ENCODE measurements around the gene KIF27.
"Not testable (repeated sequence)": the region's sequence is repeated elsewhere in the genome, so short reads cannot be mapped to it uniquely, and the experiment has no call there.

Gene KIF27

DNA sequence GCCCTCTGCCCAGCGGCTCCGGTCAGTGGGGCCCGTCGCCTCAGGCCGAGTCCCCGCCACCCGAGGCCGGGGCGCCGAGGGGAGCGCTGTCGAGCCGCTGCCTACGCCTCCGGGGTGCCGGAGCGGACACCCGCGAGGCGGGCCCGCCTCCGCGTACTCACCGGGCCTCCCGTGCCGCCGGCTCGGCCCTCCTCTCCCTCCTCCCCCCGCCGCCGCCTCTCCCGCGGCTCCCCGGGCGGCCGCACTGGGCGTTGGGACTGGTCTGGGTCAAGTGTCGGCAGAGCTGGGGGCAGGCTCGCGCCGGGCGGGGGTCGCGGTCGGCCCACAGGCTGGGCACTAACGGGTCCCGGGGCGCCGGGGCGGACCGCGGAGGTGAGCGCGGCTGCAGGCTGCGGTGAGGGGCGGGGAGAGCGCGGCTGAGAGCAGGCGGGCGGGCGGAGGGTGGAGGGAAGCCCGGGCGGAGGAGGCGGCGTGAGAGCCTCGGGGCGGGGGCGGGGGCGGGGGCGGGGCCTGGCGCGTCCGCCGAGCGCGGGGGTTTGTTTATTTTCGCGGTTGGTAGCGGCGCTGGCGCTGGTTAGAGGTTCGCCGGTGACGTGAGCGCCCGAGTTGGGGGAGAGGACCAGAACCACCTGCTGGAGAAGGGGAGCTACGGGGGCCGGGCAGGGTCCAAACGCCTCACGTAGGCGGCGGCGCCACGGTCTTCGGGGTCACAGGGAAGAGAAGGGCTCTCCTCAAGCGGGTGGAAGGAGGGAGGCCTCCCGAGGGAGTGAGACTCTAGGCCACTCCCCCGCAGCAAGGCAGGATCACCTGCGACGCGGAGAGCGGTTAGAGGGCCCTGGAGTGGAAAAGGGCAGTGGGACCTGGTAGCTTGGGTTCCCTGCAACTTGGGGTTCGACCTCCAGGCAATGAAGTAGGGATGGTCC is 103.6 kb downstream of the KIF27 start, which contains the start of gene GKAP1:
Gene GKAP1 (minus strand): TSS at position 414 of the 923 bp plus-strand sequence. CDS start 11,252 bp downstream, outside the sequence.
- not testable (repeated sequence) for H3K9me3 ChIP-seq (ENCODE audit: control insufficient read depth in 2 of 2, low read length in 2 of 2); H3K27me3 ChIP-seq (ENCODE audit: control insufficient read depth in 2 of 2, insufficient read depth in 2 of 2, low read length in 2 of 2); H3K36me3 ChIP-seq (ENCODE audit: control insufficient read depth in 2 of 2, insufficient read depth in 2 of 2, low read length in 2 of 2); H3K4me1 ChIP-seq (ENCODE audit: control insufficient read depth in 2 of 2, insufficient read depth in 2 of 2, low read length in 2 of 2)
- peak within 1 kb of the TSS; percentile 70 to 73 for H3K4me3 ChIP-seq (ENCODE audit: low read length in 2 of 2)
- peak within 1 kb of the TSS; percentile 67 to 72 for H3K27ac ChIP-seq (ENCODE audit: low read depth in 2 of 2, low read length in 2 of 2)
- peak within 1 kb of the TSS; percentile 38 to 78 for H3K9ac ChIP-seq (ENCODE audit: low read depth in 1 of 2, low read length in 2 of 2)

DNA sequence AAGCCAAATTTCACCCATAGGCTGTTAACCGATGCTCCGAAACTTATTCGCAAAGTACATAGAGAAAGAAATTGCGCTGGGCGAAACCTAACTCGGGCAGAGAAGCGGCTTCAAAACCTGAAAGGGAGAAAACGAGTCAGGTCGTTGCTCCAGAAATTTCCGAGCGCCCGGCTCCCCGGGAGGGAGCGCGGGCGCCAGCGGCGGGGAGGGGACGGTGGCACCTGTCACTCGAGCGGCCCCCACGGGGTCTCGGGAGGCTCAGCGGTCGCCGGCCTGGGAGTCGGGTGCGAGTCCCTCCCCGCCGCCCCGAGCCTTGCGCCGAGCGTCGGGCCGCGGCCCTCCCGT is 104.2 kb downstream of the KIF27 start:
- H3K9ac ChIP-seq (ENCODE audit: low read depth in 1 of 2, low read length in 2 of 2), result peak overlapping the region in 1 of 2 donors; percentile 78
- H3K4me1 ChIP-seq (ENCODE audit: control insufficient read depth in 2 of 2, insufficient read depth in 2 of 2, low read length in 2 of 2), result not testable (repeated sequence)

DNA sequence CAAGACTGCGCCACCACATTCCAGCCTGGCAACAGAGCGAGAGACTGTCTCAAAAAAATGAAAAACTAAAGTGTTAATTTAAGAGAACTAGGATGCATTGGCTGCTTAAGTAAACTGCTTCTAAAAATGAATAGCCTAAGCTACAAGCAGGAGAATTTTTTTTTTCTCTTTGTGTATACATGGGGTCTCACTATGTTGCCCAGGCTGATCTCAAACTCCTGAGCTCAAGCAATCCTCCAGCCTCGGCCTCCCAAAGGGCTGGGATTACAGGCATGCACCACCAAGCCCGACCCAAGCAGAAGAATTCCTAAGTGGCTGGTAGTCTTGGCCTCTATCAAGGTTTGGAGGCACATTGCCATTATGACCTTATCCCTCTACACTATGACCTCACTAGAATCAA is 106.1 kb downstream of the KIF27 start:
- not testable (repeated sequence) for H3K9me3 ChIP-seq (ENCODE audit: control insufficient read depth in 2 of 2, low read length in 2 of 2); H3K27me3 ChIP-seq (ENCODE audit: control insufficient read depth in 2 of 2, insufficient read depth in 2 of 2, low read length in 2 of 2); H3K36me3 ChIP-seq (ENCODE audit: control insufficient read depth in 2 of 2, insufficient read depth in 2 of 2, low read length in 2 of 2); H3K27ac ChIP-seq (ENCODE audit: low read depth in 2 of 2, low read length in 2 of 2); H3K4me3 ChIP-seq (ENCODE audit: low read length in 2 of 2); H3K9ac ChIP-seq (ENCODE audit: low read depth in 1 of 2, low read length in 2 of 2); H3K4me1 ChIP-seq (ENCODE audit: control insufficient read depth in 2 of 2, insufficient read depth in 2 of 2, low read length in 2 of 2)

More for the DNA sequence above, 104.2 kb downstream of the KIF27 start:
- Histone ChIP-seq H3K27ac (ENCODE audit: low read depth in 2 of 2, low read length in 2 of 2) (peak overlapping the region; percentile 67 to 72), H3K4me3 (ENCODE audit: low read length in 2 of 2) (peak overlapping the region; percentile 70 to 73)
- not testable (repeated sequence) for H3K36me3 ChIP-seq (ENCODE audit: control insufficient read depth in 2 of 2, insufficient read depth in 2 of 2, low read length in 2 of 2); H3K27me3 ChIP-seq (ENCODE audit: control insufficient read depth in 2 of 2, insufficient read depth in 2 of 2, low read length in 2 of 2); H3K9me3 ChIP-seq (ENCODE audit: control insufficient read depth in 2 of 2, low read length in 2 of 2)

DNA sequence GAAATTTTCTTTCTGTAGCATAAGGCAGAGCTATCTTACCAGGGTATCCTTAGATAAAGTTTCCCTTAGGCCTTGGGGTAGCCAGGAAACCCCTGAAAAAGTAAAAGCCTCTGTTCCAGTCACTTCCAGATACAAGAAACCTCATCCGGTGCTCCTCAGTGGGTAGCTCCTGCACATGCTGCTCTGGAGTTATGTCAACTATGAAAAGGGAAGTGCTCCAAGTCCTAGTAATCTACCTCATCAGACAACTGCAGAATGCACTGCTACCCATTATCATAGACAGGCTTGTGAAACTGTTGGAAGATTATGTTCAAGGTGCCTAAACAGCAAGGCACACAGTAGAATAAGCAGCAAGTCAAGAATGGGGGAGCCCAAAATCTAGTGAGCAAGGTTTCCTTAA is 112.0 kb downstream of the KIF27 start:
- not testable (repeated sequence) for H3K27me3 ChIP-seq (ENCODE audit: control insufficient read depth in 2 of 2, insufficient read depth in 2 of 2, low read length in 2 of 2); H3K9me3 ChIP-seq (ENCODE audit: control insufficient read depth in 2 of 2, low read length in 2 of 2); H3K4me1 ChIP-seq (ENCODE audit: control insufficient read depth in 2 of 2, insufficient read depth in 2 of 2, low read length in 2 of 2); H3K9ac ChIP-seq (ENCODE audit: low read depth in 1 of 2, low read length in 2 of 2); H3K27ac ChIP-seq (ENCODE audit: low read depth in 2 of 2, low read length in 2 of 2); H3K36me3 ChIP-seq (ENCODE audit: control insufficient read depth in 2 of 2, insufficient read depth in 2 of 2, low read length in 2 of 2); H3K4me3 ChIP-seq (ENCODE audit: low read length in 2 of 2)

GRCh38 chr9:83804454-83804853 is 116.8 kb downstream of the KIF27 start:
- not testable (repeated sequence) for H3K27me3 ChIP-seq (ENCODE audit: control insufficient read depth in 2 of 2, insufficient read depth in 2 of 2, low read length in 2 of 2); H3K36me3 ChIP-seq (ENCODE audit: control insufficient read depth in 2 of 2, insufficient read depth in 2 of 2, low read length in 2 of 2); H3K9ac ChIP-seq (ENCODE audit: low read depth in 1 of 2, low read length in 2 of 2); H3K27ac ChIP-seq (ENCODE audit: low read depth in 2 of 2, low read length in 2 of 2); H3K4me3 ChIP-seq (ENCODE audit: low read length in 2 of 2); H3K4me1 ChIP-seq (ENCODE audit: control insufficient read depth in 2 of 2, insufficient read depth in 2 of 2, low read length in 2 of 2); H3K9me3 ChIP-seq (ENCODE audit: control insufficient read depth in 2 of 2, low read length in 2 of 2)

DNA sequence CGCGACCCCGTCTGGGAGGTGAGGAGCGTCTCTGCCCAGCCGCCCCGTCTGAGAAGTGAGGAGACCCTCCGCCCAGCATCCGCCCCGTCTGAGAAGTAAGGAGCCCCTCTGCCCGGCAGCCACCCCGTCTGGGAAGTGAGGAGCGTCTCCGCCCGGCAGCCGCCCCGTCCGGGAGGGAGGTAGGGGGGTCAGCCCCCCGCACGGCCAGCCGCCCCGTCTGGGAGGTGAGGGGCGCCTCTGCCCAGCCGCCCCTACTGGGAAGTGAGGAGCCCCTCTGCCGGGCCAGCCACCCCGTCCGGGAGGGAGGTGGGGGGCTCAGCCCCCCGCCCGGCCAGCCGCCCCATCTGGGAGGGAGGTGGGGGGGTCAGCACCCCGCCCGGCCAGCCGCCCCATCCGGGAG is 117.3 kb downstream of the KIF27 start:
- H3K36me3 ChIP-seq (ENCODE audit: control insufficient read depth in 2 of 2, insufficient read depth in 2 of 2, low read length in 2 of 2); H3K4me3 ChIP-seq (ENCODE audit: low read length in 2 of 2); H3K4me1 ChIP-seq (ENCODE audit: control insufficient read depth in 2 of 2, insufficient read depth in 2 of 2, low read length in 2 of 2); H3K9ac ChIP-seq (ENCODE audit: low read depth in 1 of 2, low read length in 2 of 2); H3K27me3 ChIP-seq (ENCODE audit: control insufficient read depth in 2 of 2, insufficient read depth in 2 of 2, low read length in 2 of 2); H3K9me3 ChIP-seq (ENCODE audit: control insufficient read depth in 2 of 2, low read length in 2 of 2); H3K27ac ChIP-seq (ENCODE audit: low read depth in 2 of 2, low read length in 2 of 2): not testable (repeated sequence)

GRCh38 chr9:83800236-83801033 is 120.8 kb downstream of the KIF27 start:
- H3K27ac ChIP-seq (ENCODE audit: low read depth in 2 of 2, low read length in 2 of 2), result no peak overlapping the region
- H3K9me3 ChIP-seq (ENCODE audit: control insufficient read depth in 2 of 2, low read length in 2 of 2), result no peaks in the 10 kb centered on the region
- H3K9ac ChIP-seq (ENCODE audit: low read depth in 1 of 2, low read length in 2 of 2), result no peak overlapping the region
- no peaks in the 10 kb centered on the region for H3K27me3 ChIP-seq (ENCODE audit: control insufficient read depth in 2 of 2, insufficient read depth in 2 of 2, low read length in 2 of 2)
- H3K4me1 ChIP-seq (ENCODE audit: control insufficient read depth in 2 of 2, insufficient read depth in 2 of 2, low read length in 2 of 2), result no peaks in the 10 kb centered on the region
- H3K36me3 ChIP-seq (ENCODE audit: control insufficient read depth in 2 of 2, insufficient read depth in 2 of 2, low read length in 2 of 2), result peaks cover 10 to 11% of the 10 kb centered on the region in 2 donors
- H3K4me3 ChIP-seq (ENCODE audit: low read length in 2 of 2), result no peak overlapping the region

DNA sequence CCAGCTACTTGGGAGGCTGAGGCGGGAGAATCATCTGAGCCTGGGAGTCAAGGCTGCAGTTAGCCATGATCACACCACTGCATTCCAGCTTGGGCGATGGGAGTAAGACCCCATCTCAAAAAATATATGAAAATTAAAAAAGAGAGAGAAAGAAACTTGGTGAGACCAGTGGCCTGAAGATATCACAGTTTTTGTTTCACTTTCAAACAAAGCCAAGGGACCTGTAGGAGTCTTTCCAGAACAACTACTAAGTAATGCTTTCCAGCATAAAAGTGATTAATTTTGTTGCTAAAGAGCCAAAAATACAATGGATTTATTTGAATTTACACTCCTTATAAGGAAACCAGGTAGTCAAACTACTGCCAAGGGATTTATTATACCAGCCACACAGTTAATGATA is 127.2 kb downstream of the KIF27 start:
- peaks cover 10 to 11% of the 10 kb centered on the region in 2 donors for H3K36me3 ChIP-seq (ENCODE audit: control insufficient read depth in 2 of 2, insufficient read depth in 2 of 2, low read length in 2 of 2)
- no peaks in the 10 kb centered on the region for H3K9me3 ChIP-seq (ENCODE audit: control insufficient read depth in 2 of 2, low read length in 2 of 2)
- no peak overlapping the region for H3K4me3 ChIP-seq (ENCODE audit: low read length in 2 of 2)
- no peaks in the 10 kb centered on the region for H3K27me3 ChIP-seq (ENCODE audit: control insufficient read depth in 2 of 2, insufficient read depth in 2 of 2, low read length in 2 of 2)
- no peak overlapping the region for H3K27ac ChIP-seq (ENCODE audit: low read depth in 2 of 2, low read length in 2 of 2)
- H3K9ac ChIP-seq (ENCODE audit: low read depth in 1 of 2, low read length in 2 of 2), result no peak overlapping the region
- H3K4me1 ChIP-seq (ENCODE audit: control insufficient read depth in 2 of 2, insufficient read depth in 2 of 2, low read length in 2 of 2), result no peaks in the 10 kb centered on the region

DNA sequence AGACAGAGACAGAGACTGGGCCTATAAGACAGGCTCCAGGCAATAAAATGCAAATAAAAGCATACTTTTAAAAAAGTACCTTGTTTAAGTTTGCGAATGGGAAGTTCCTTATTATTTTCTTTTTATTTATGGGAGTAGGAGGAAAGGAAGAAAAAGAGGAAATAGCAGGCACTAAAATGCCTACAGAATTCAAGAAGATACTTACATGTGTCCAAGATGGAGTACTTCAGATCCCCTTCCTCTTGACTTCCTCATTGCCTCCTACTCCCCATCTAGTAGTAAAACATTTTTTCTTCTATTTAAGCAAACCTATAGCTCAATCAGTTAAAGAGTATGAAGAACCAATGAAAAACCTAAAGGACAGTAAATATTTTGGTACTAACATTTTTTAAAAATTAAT is 128.5 kb downstream of the KIF27 start:
- H3K9ac ChIP-seq (ENCODE audit: low read depth in 1 of 2, low read length in 2 of 2), result no peak overlapping the region
- no peaks in the 10 kb centered on the region for H3K27me3 ChIP-seq (ENCODE audit: control insufficient read depth in 2 of 2, insufficient read depth in 2 of 2, low read length in 2 of 2)
- H3K4me3 ChIP-seq (ENCODE audit: low read length in 2 of 2), result no peak overlapping the region
- no peaks in the 10 kb centered on the region for H3K9me3 ChIP-seq (ENCODE audit: control insufficient read depth in 2 of 2, low read length in 2 of 2)
- H3K4me1 ChIP-seq (ENCODE audit: control insufficient read depth in 2 of 2, insufficient read depth in 2 of 2, low read length in 2 of 2), result no peaks in the 10 kb centered on the region
- H3K36me3 ChIP-seq (ENCODE audit: control insufficient read depth in 2 of 2, insufficient read depth in 2 of 2, low read length in 2 of 2), result peaks cover 4 to 8% of the 10 kb centered on the region in 2 donors
- H3K27ac ChIP-seq (ENCODE audit: low read depth in 2 of 2, low read length in 2 of 2), result no peak overlapping the region

Data from mucosa of rectum (tissue), 2 donors.